Heart right ventricle (tissue), 16 donors: Measurements from ENCODE around the gene UGDH. TPM values are rescaled to one million over a fixed set of nuclear protein-coding genes. Genes with fewer than 3 reads are reported as not detected.
A peak's percentile ranks its signal among the peaks of the same experiment; 100 is the strongest.

Experiments
- ATAC-seq, 8 donors: fragments of 200-7000 bp; cut with Tn5 transposase; one replicate each; pipeline ENCODE4 v1.9.1; 2020; ENCODE audit warnings: mild to moderate bottlenecking in 8 of 8, moderate library complexity in 8 of 8, moderate number of reproducible peaks in 1 of 8
- DNase-seq, 2 donors: peaks; one replicate each; pipeline ENCODE4 v3.0.0-alpha.2; 2020
- H3K27ac ChIP-seq, 10 donors: fragments of 200-600 bp; sonication (generic) in 2 of 10; one replicate each; pipeline versions ENCODE4 v1.5.0 to v1.8.0; 2020 to 2022; ENCODE audit warnings: mild to moderate bottlenecking in 3 of 10
- H3K27me3 ChIP-seq, 7 donors: fragments of 200-600 bp; one replicate each; pipeline ENCODE4 v1.8.0; 2021 to 2022; ENCODE audit warnings: mild to moderate bottlenecking in 2 of 7
- H3K36me3 ChIP-seq, 9 donors: fragments of 200-600 bp; sonication (generic) in 1 of 9; one replicate each; pipeline versions ENCODE4 v1.5.0 to v1.8.0; 2020 to 2022; ENCODE audit warnings: mild to moderate bottlenecking in 2 of 9
- H3K4me1 ChIP-seq, 9 donors: fragments of 200-600 bp; sonication (generic) in 1 of 9; one replicate each; pipeline versions ENCODE4 v1.5.0 to v1.8.0; 2020 to 2022; ENCODE audit warnings: mild to moderate bottlenecking in 4 of 9
- H3K4me3 ChIP-seq, 10 donors: fragments of 200-600 bp; sonication (generic) in 2 of 10; one replicate each; pipeline versions ENCODE4 v1.5.0 to v1.8.0; 2020 to 2022; ENCODE audit warnings: mild to moderate bottlenecking in 7 of 10, moderate library complexity in 2 of 10
- H3K9me3 ChIP-seq, 11 donors: fragments of 200-600 bp in 10 of 11; sonication (generic) in 2 of 11; one replicate each; pipeline versions ENCODE4 v1.5.0 to v1.8.0; 2013 to 2022; ENCODE audit warnings: mild to moderate bottlenecking in 2 of 11, control low read depth in 1 of 11, moderate library complexity in 1 of 11
- WGBS, 2 donors: extraction: QIAGEN DNeasy Blood & Tissue Kit; methylation state at CpG; one replicate each; pipeline ENCODE4 v1.1.7; 2013; ENCODE audit warnings: inconsistent platforms in 1 of 2; 5-methylcytosine and 5-hydroxymethylcytosine counted together
- intact Hi-C, 10 donors: fragments of 100-400 bp; cut with DNase I; formaldehyde crosslinking; loops; one replicate each; pipeline versions ENCODE4 v1.11.1 to v1.14.2; 2022
- polyA plus RNA-seq, 2 donors: library from polyadenylated mRNA; stranded (reverse); fragments of 200-250 nt; gene quantifications; one replicate each; pipeline ENCODE4 v1.2.3, GENCODE V29; 2013
- total RNA-seq, 10 donors: library from RNA; stranded (reverse); fragmentation: NEBNext Ultra II Directional in 3 of 10; extraction: Animal tissue kit (Norgen Biotek cat#: 25700) in 3 of 10; gene quantifications; one replicate each; pipeline versions ENCODE4 v1.2.1 to v1.2.4, GENCODE V29; 2021 to 2023
- TF ChIP-seq, protein P1 (sequence below), 9 donors: fragments of 200-600 bp; sonication (generic) in 2 of 9; IDR thresholded peaks; one replicate each; pipeline versions ENCODE4 v1.5.0 to v1.8.0; 2021 to 2022; ENCODE audit warnings: antibody characterized with exemption in 9 of 9, mild to moderate bottlenecking in 5 of 9, moderate library complexity in 1 of 9
- donor health status: Arrhythmogenic right ventricular cardiomyopathy.
- donor health status: ischemic (EF 13 %, LVEDD 7.1; RV severe dilation, severe dysfunction).
- donor health status: healthy with polysubstance abuse.
- donor health status: DM: no; HTN: yes; CAD: no.
- donor health status: DM: no; HTN: no; CAD: no.
- donor health status: ischemic (EF 25% LVEDD 6.9; RV normal size, moderate dysfunction).
- donor health status: ischemic (EF 25% LVEDD 5.7; RV mildly dilated, moderate dysfunction).
- donor health status: healthy.
- donor health status: DM: yes; HTN: yes; CAD: no.
- donor health status: Ischemic cardiomyopathy.
- donor health status: ischemic (EF 35%, LVEDD 5.7; RV mildly dilated, moderate dysfunction).
- donor health status: nonischemic (EF 11% LVEDD 7.7; RV severe dilation, severe dysfunction).
- donor health status: DM: yes; HTN: yes; CAD: no.
- donor health status: PGD.
- donor health status: ischemic (EF 29% LVEDD 5.4; RV normal size, mild dysfunction).
- donor health status: nonischemic (EF 23%, LVEDD 6.1; RV moderate dilation, normal function).

Gene UGDH
- total and polyA plus RNA-seq, 12 donors = 3.1 to 27.3 (median 11.8) TPM

DNA sequence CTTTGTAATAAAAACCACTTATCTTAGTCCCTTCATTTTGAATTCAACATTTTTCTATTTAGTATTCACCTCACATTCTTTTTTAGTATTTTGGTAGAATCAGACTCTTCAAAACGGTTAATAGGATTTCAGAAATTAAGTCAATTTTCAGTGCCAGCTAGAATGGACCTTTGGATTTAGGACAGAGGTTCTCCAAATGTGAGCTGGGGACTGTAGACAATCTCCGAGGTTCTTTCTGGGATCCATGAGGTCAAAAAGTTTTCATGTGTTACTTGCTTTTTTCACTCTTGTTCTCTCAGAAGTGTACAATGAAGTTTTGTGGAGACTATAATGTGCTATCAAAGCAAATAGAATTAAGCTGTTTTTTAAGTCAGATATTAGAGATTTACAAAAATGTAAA lies 2.3 kb upstream of the UGDH start:
- TF ChIP-seq, protein P1, sequence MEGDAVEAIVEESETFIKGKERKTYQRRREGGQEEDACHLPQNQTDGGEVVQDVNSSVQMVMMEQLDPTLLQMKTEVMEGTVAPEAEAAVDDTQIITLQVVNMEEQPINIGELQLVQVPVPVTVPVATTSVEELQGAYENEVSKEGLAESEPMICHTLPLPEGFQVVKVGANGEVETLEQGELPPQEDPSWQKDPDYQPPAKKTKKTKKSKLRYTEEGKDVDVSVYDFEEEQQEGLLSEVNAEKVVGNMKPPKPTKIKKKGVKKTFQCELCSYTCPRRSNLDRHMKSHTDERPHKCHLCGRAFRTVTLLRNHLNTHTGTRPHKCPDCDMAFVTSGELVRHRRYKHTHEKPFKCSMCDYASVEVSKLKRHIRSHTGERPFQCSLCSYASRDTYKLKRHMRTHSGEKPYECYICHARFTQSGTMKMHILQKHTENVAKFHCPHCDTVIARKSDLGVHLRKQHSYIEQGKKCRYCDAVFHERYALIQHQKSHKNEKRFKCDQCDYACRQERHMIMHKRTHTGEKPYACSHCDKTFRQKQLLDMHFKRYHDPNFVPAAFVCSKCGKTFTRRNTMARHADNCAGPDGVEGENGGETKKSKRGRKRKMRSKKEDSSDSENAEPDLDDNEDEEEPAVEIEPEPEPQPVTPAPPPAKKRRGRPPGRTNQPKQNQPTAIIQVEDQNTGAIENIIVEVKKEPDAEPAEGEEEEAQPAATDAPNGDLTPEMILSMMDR (IDR thresholded peaks at IDR 0.05) = no peak
- H3K36me3 ChIP-seq = peaks cover 0 to 35% (median 7%) of the 10 kb centered on the region in 9 donors
- intact Hi-C loops = loop anchor here in 5 of 10 donors (5.0 kb wide), 4 partner anchors 62 to 448 kb away; partner anchors contain the start of genes PDS5A (in 4 of the 5), SMIM14 (in 1 of the 5) and UBE2K (in 1 of the 5)

DNA sequence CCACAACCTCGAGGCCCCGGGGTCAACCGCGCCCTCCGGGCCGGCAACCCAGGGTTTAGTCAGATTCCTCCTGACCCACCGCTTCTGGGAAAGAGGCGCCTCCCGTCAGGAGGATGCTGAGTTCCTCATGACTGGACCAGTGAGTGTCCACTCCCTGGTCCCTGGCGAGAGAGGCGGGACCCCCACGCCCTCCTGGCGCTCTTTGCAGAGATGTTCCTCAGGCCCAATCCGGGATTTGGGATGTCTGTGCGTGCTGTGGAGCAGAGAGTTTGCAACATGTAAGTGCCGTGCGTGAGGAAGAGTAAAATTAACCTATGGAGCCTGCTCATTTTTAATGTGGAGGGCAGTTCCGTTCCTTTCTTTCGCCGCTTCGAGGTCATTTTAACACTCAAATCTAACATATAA lies 824 bp upstream of the UGDH start:
- H3K9me3 ChIP-seq = peaks cover 0 to 7% (median 0%) of the 10 kb centered on the region in 11 donors
- peaks cover 0 to 23% (median 3%) of the 10 kb centered on the region in 9 donors for H3K36me3 ChIP-seq
- intact Hi-C loops = loop anchor here in 5 of 10 donors (1.0 to 5.0 kb wide), 5 partner anchors 23 to 449 kb away; partner anchors contain the start of genes PDS5A (in 4 of the 5), SMIM14 (in 1 of the 5) and UBE2K (in 1 of the 5)
- ATAC-seq (peak; percentile 28 to 68 (median 52)), DNase-seq (no peak)
- H3K27me3 ChIP-seq = no peaks in the 10 kb centered on the region
- TF ChIP-seq, protein P1 (IDR thresholded peaks at IDR 0.05) = no peak
- peaks cover 0 to 29% (median 21%) of the 10 kb centered on the region in 9 donors for H3K4me1 ChIP-seq
- peak overlapping the region; percentile 74 to 98 (median 88) for H3K4me3 ChIP-seq
- H3K27ac ChIP-seq = peak overlapping the region; percentile 92 to 99 (median 96)
- WGBS, 2 donors = 0 to 1% methylated on average over 17 to 21 of the region's 21 CpGs

More for the DNA sequence above, 2.3 kb upstream of the UGDH start:
- DNase-seq (no peak), ATAC-seq (no peak)
- Histone ChIP-seq H3K27ac (no peak overlapping the region), H3K27me3 (no peaks in the 10 kb centered on the region), H3K4me3 (no peak overlapping the region), H3K4me1 (peaks cover 0 to 29% (median 21%) of the 10 kb centered on the region in 9 donors), H3K9me3 (peaks cover 0 to 7% (median 0%) of the 10 kb centered on the region in 11 donors)
- 91 to 93% methylated on average over 2 of the region's 2 CpGs for WGBS, 2 donors

DNA sequence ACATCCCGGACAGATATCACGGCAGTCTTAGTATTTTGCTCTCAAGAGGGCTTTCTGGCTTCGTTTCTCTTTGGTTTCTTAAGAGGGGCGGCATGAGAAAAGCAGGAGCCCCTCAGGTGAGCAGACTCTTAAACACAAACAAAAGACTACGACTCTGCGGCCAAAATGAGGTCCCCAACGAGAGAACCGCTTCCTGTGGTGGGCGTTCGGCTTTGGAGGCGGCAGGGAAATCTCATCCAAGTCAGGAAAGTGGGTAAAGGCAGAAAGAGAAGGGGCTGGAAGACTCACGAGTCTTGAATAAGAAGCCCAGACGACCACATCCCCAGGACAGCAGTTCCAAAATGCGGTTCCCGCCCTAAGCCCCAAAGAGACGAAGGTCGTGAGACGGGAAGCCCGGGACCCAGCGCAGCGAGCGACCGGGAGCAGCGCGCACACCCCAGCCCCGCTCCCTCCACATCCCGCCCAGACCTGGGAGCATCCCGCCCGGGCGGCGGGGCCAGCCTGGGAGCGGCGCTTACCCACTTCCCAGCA lies 409 bp downstream of the UGDH start:
- DNase-seq = peak in 1 of 2 donors; percentile 30
- H3K27me3 ChIP-seq = no peaks in the 10 kb centered on the region
- intact Hi-C loops = loop anchor here in 8 of 10 donors (1.0 to 5.0 kb wide), 8 partner anchors 60 to 450 kb away; partner anchors contain the start of genes SMIM14 (in 5 of the 8), PDS5A (in 4 of the 8) and UBE2K (in 1 of the 8)
- peak overlapping the region; percentile 74 to 98 (median 88) for H3K4me3 ChIP-seq
- H3K36me3 ChIP-seq = peaks cover 0 to 11% (median 0%) of the 10 kb centered on the region in 9 donors
- TF ChIP-seq, protein P1 (IDR thresholded peaks at IDR 0.05) = no peak
- ATAC-seq = peak in 6 of 8 donors; percentile 46 to 79 (median 72)
- H3K9me3 ChIP-seq = peaks cover 0 to 7% (median 0%) of the 10 kb centered on the region in 11 donors
- WGBS, 2 donors = 0 to 1% methylated on average over 33 of the region's 33 CpGs
- H3K4me1 ChIP-seq = peaks cover 0 to 35% (median 21%) of the 10 kb centered on the region in 9 donors
- peak overlapping the region; percentile 65 to 99 (median 96) for H3K27ac ChIP-seq

DNA sequence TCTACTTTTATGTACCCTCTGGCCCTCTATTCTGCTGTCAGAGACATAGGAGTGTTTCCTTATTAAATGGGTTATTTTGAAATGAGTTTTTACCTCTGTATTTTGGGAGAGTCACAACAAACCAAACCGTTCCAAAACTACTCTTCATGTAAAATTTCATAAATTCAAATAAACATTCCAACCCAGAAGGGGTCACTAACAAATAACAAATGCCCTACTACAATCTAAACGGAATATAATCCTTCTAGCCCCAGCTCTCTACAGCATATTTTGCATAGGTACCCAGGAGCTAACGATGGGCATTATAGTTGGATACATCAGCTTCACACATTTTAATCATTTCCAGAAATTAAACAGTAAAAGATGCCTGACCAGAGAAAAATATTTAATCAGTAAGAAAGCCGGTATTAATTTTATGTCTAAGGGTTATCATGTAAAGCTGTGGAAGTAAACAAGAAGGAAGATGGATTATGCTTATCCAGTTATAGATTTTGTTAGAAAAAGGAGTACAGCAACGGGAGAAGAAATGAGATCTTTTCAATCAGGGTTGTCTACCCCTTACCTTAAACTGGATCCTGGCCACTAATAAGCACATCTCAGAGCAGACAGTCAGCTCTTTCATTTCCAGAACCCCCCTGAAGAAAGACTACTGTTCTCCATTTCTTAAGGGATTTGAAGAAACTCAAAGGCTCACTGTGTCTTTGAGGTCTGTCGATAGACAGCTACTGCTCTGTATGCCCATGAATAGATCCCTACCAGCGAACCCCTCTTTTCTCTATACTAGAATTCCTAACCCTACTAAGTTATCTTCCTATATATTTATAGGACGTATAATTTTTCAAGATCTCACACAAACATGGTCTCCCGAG lies 1.2 kb downstream of the UGDH start:
- Histone ChIP-seq H3K36me3 (peaks cover 0 to 8% (median 0%) of the 10 kb centered on the region in 9 donors), H3K27ac (peak overlapping the region; percentile 65 to 99 (median 96)), H3K4me1 (peaks cover 0 to 35% (median 21%) of the 10 kb centered on the region in 9 donors), H3K9me3 (peaks cover 0 to 7% (median 0%) of the 10 kb centered on the region in 11 donors), H3K4me3 (peak overlapping the region; percentile 74 to 98 (median 88)), H3K27me3 (no peaks in the 10 kb centered on the region)
- WGBS, 2 donors = 24% methylated on average over 9 of the region's 9 CpGs
- intact Hi-C loops = loop anchor here in 7 of 10 donors (2.0 to 5.0 kb wide), 6 partner anchors 59 to 451 kb away; partner anchors contain the start of genes PDS5A (in 4 of the 7), SMIM14 (in 4 of the 7) and UBE2K (in 1 of the 7)
- DNase-seq (no peak), ATAC-seq (no peak)
- TF ChIP-seq, protein P1 (IDR thresholded peaks at IDR 0.05) = no peak
